ENCODE results near the gene CDK5RAP1.

Gene CDK5RAP1

GRCh38 chr20:33407796-33408195 is 6.5 kb upstream of the CDK5RAP1 start:
- H3K4me3 ChIP-seq (ENCODE audit: low read depth, low read length) = no peak overlapping the region
- DNase-seq (ENCODE audit: low read depth) = no peak
- no peak for TF ChIP-seq CTCF (IDR thresholded peaks at IDR 0.05; ENCODE audit: control insufficient read depth, extremely low read depth, insufficient read depth)

- no peak for DNase-seq (ENCODE audit: low read depth)
These were observed 5.9 kb upstream of the CDK5RAP1 start for GRCh38 chr20:33407251-33407650.

GRCh38 chr20:33404281-33404680 is 3.0 kb upstream of the CDK5RAP1 start:
- DNase-seq (ENCODE audit: low read depth) = no peak
- TF ChIP-seq CTCF (IDR thresholded peaks at IDR 0.05; ENCODE audit: control insufficient read depth, extremely low read depth, insufficient read depth) = no peak
- H3K4me3 ChIP-seq (ENCODE audit: low read depth, low read length) = no peak overlapping the region

More at GRCh38 chr20:33407251-33407650, 5.9 kb upstream of the CDK5RAP1 start:
- no peak for TF ChIP-seq CTCF (IDR thresholded peaks at IDR 0.05; ENCODE audit: control insufficient read depth, extremely low read depth, insufficient read depth)
- no peak overlapping the region for H3K4me3 ChIP-seq (ENCODE audit: low read depth, low read length)

- TF ChIP-seq CTCF (IDR thresholded peaks at IDR 0.05; ENCODE audit: control insufficient read depth, extremely low read depth, insufficient read depth) = no peak
- no peak for DNase-seq (ENCODE audit: low read depth)
- peak overlapping the region; percentile 90 for H3K4me3 ChIP-seq (ENCODE audit: low read depth, low read length)
These were observed 626 bp upstream of the CDK5RAP1 start for GRCh38 chr20:33401921-33402369.

- DNase-seq (ENCODE audit: low read depth) = no peak
- peak; percentile 44 for TF ChIP-seq CTCF (IDR thresholded peaks at IDR 0.05; ENCODE audit: control insufficient read depth, extremely low read depth, insufficient read depth)
- H3K4me3 ChIP-seq (ENCODE audit: low read depth, low read length) = peak overlapping the region; percentile 90
These were observed 521 bp downstream of the CDK5RAP1 start for GRCh38 chr20:33400812-33401183.

GRCh38 chr20:33399924-33400323 is 1.4 kb downstream of the CDK5RAP1 start:
- TF ChIP-seq CTCF (IDR thresholded peaks at IDR 0.05; ENCODE audit: control insufficient read depth, extremely low read depth, insufficient read depth) = no peak
- DNase-seq (ENCODE audit: low read depth) = no peak
- peak overlapping the region; percentile 90 for H3K4me3 ChIP-seq (ENCODE audit: low read depth, low read length)

GRCh38 chr20:33394718-33395117 is 6.6 kb downstream of the CDK5RAP1 start:
- DNase-seq (ENCODE audit: low read depth) = no peak
- TF ChIP-seq CTCF (IDR thresholded peaks at IDR 0.05; ENCODE audit: control insufficient read depth, extremely low read depth, insufficient read depth) = peak; percentile 38
- H3K4me3 ChIP-seq (ENCODE audit: low read depth, low read length) = no peak overlapping the region

Data from LNCaP clone FGC (cell line).